GM23338 (cell line): Measurements from ENCODE around the gene CPNE4. TPM values are rescaled to one million over a fixed set of nuclear protein-coding genes. Genes with fewer than 3 reads are reported as not detected.

ENCODE experiments used
- ATAC-seq: fragments of 200-7000 bp; cut with Tn5 transposase; 3 replicates; pipeline ENCODE4 v1.9.1; 2020
- DNase-seq: peaks from one replicate; pipeline ENCODE4 v3.0.0-alpha.2; 2015; ENCODE audit warnings: low spot score
- H2AFZ ChIP-seq: fragments of 200-600 bp; sonication (generic); 2 replicates; pipeline ENCODE4 v1.8.0; 2016; ENCODE audit warnings: antibody characterized with exemption, mild to moderate bottlenecking, moderate library complexity
- H3F3A ChIP-seq: fragments of 200-600 bp; sonication (generic); replicated peaks from 2 replicates; pipeline ENCODE4 v1.8.0; 2017; ENCODE audit warnings: antibody characterized with exemption, mixed run types, low read depth
- H3K27ac ChIP-seq: fragments of 200-600 bp; sonication (generic); 2 replicates; pipeline ENCODE4 v1.6.1; 2016; ENCODE audit warnings: low read depth
- H3K27me3 ChIP-seq: fragments of 200-600 bp; sonication (generic); 2 replicates; pipeline ENCODE4 v1.8.0; 2016; ENCODE audit warnings: mild to moderate bottlenecking, mixed run types, moderate library complexity; ENCODE audit not compliant: insufficient read depth
- H3K36me3 ChIP-seq: fragments of 200-600 bp; sonication (generic); 2 replicates; pipeline ENCODE4 v1.8.0; 2016; ENCODE audit warnings: mild to moderate bottlenecking; ENCODE audit not compliant: insufficient read depth
- H3K4me1 ChIP-seq: fragments of 200-600 bp; sonication (generic); 2 replicates; pipeline ENCODE4 v1.8.0; 2016; ENCODE audit warnings: mild to moderate bottlenecking, moderate library complexity; ENCODE audit not compliant: insufficient read depth
- H3K4me2 ChIP-seq: fragments of 200-600 bp; sonication (generic); 2 replicates; pipeline ENCODE4 v1.7.1; 2017; ENCODE audit warnings: mixed run types
- H3K4me3 ChIP-seq: fragments of 200-600 bp; sonication (generic); 2 replicates; pipeline ENCODE4 v1.6.1; 2016; ENCODE audit warnings: mixed run types
- H3K79me2 ChIP-seq: fragments of 200-600 bp; sonication (generic); replicated peaks from 2 replicates; pipeline ENCODE4 v1.8.0; 2017; ENCODE audit warnings: mild to moderate bottlenecking; ENCODE audit not compliant: insufficient read depth
- H3K9me2 ChIP-seq: fragments of 200-600 bp; sonication (generic); 2 replicates; pipeline ENCODE4 v1.8.0; 2017; ENCODE audit not compliant: insufficient read depth
- H4K20me1 ChIP-seq: fragments of 200-600 bp; sonication (generic); replicated peaks from 2 replicates; pipeline ENCODE4 v1.8.0; 2017; ENCODE audit warnings: mild to moderate bottlenecking; ENCODE audit not compliant: insufficient read depth
- H3K27ac Mint-ChIP-seq: 2 replicates; pipeline ENCODE4 v1.8.0; 2020; ENCODE audit warnings: inconsistent platforms, mild to moderate bottlenecking, moderate library complexity, mixed read lengths
- H3K27me3 Mint-ChIP-seq: 3 replicates; pipeline ENCODE4 v1.8.0; 2022; ENCODE audit warnings: low read depth, mild to moderate bottlenecking, moderate library complexity, mixed read lengths, inconsistent platforms; ENCODE audit not compliant: insufficient read depth, poor library complexity
- H3K36me3 Mint-ChIP-seq: 3 replicates; pipeline ENCODE4 v1.8.0; 2021; ENCODE audit warnings: low read depth, mild to moderate bottlenecking, inconsistent platforms, moderate library complexity, mixed read lengths
- H3K4me1 Mint-ChIP-seq: 3 replicates; pipeline ENCODE4 v1.8.0; 2020; ENCODE audit warnings: mild to moderate bottlenecking, inconsistent platforms, mixed read lengths
- H3K4me3 Mint-ChIP-seq: 3 replicates; pipeline ENCODE4 v1.8.0; 2021; ENCODE audit warnings: moderate library complexity, mild to moderate bottlenecking, inconsistent platforms, mixed read lengths
- H3K9me3 Mint-ChIP-seq: 3 replicates; pipeline ENCODE4 v1.8.0; 2020; ENCODE audit warnings: moderate library complexity, mild to moderate bottlenecking, inconsistent platforms, mixed read lengths
- CTCF ChIP-seq, 2 experiments: fragments of 200-600 bp in 1 of 2; sonication (generic) in 1 of 2; conservative IDR thresholded peaks; 2 replicates each; pipeline versions ENCODE4 v1.5.1 to v1.6.1; 2016 to 2017; ENCODE audit warnings: antibody characterized with exemption in 2 of 2, low read depth in 2 of 2, mild to moderate bottlenecking in 2 of 2, moderate library complexity in 1 of 2
- JUNB ChIP-seq: IDR thresholded peaks from one replicate; pipeline ENCODE4 v1.6.1; 2016; ENCODE audit warnings: antibody characterized with exemption; ENCODE audit not compliant: unreplicated experiment
- NANOG ChIP-seq: IDR thresholded peaks from 2 replicates; pipeline ENCODE4 v1.6.1; 2016; ENCODE audit warnings: antibody characterized with exemption, borderline replicate concordance
- STAT1 ChIP-seq: IDR thresholded peaks from one replicate; pipeline ENCODE4 v1.6.1; 2016; ENCODE audit warnings: antibody characterized with exemption; ENCODE audit not compliant: unreplicated experiment
- ZNF114 ChIP-seq: fragments of 250-450 bp; sonication (Bioruptor Pico); IDR thresholded peaks from 2 replicates; pipeline ENCODE4 v1.5.0; 2020; ENCODE audit warnings: mild to moderate bottlenecking, moderate library complexity
- ZNF331 ChIP-seq: fragments of 250-450 bp; sonication (Bioruptor Pico); IDR thresholded peaks from 2 replicates; pipeline ENCODE4 v1.5.0; 2020; ENCODE audit warnings: low read depth, mild to moderate bottlenecking, moderate library complexity
- ZNF462 ChIP-seq: fragments of 250-450 bp; sonication (Bioruptor Pico); IDR thresholded peaks from 2 replicates; pipeline ENCODE4 v1.5.0; 2020; ENCODE audit warnings: mild to moderate bottlenecking, moderate library complexity
- polyA plus RNA-seq: library from polyadenylated mRNA; unstranded; fragments of >200 nt; fragmentation: Nextera tagmentation; extraction: Ambion mirVana; gene quantifications from 2 replicates; pipeline ENCODE4 v1.2.1, GENCODE V29; 2016
- total RNA-seq: library from RNA; depleted of rRNA; stranded (reverse); fragments of >200 nt; shearing (Covaris generic); gene quantifications from 2 replicates; pipeline ENCODE4 v1.2.3, GENCODE V29; 2014

The CPNE4 gene
- total and polyA plus RNA-seq, 2 experiments from 2014 or later = 2.0 to 6.5 TPM

GRCh38 chr3:131856171-131856570 lies 178.6 kb downstream of the CPNE4 start:
- DNase-seq (no peak), ATAC-seq (no peak)
- Histone ChIP-seq H3K4me3 (no peak overlapping the region), H3K4me2 (no peak overlapping the region), H3K36me3 (no peaks in the 10 kb centered on the region), H2AFZ (no peak overlapping the region), H3K79me2 (no peaks in the 10 kb centered on the region), H3K4me1 (no peaks in the 10 kb centered on the region), H4K20me1 (no peaks in the 10 kb centered on the region), H3F3A (no peaks in the 10 kb centered on the region), H3K27me3 (no peaks in the 10 kb centered on the region), H3K27ac (no peak overlapping the region), H3K9me2 (no peaks in the 10 kb centered on the region)
- Mint-ChIP-seq H3K9me3 (no peaks in the 10 kb centered on the region), H3K27ac (no peak overlapping the region), H3K4me3 (no peak overlapping the region), H3K27me3 (no peaks in the 10 kb centered on the region), H3K36me3 (no peaks in the 10 kb centered on the region), H3K4me1 (no peaks in the 10 kb centered on the region; the same call in 2 of the 3 replicates)
- TF ChIP-seq ZNF114 (CRISPR knock-in tag) (no peak), ZNF331 (CRISPR knock-in tag) (no peak), ZNF462 (CRISPR knock-in tag) (no peak), STAT1 (no peak)

GRCh38 chr3:131850223-131850622 lies 184.6 kb downstream of the CPNE4 start:
- no peaks in the 10 kb centered on the region for H3K9me3 Mint-ChIP-seq
- H3K36me3 Mint-ChIP-seq = no peaks in the 10 kb centered on the region
- no peaks in the 10 kb centered on the region for H3K36me3 ChIP-seq
- H3K4me2 ChIP-seq = no peak overlapping the region
- H3K27me3 ChIP-seq = no peaks in the 10 kb centered on the region
- H3K4me1 Mint-ChIP-seq = no peaks in the 10 kb centered on the region
- H3F3A ChIP-seq = no peaks in the 10 kb centered on the region
- no peak overlapping the region for H2AFZ ChIP-seq
- no peak overlapping the region for H3K4me3 ChIP-seq
- H3K4me1 ChIP-seq = no peaks in the 10 kb centered on the region
- H3K27ac ChIP-seq = no peak overlapping the region
- H3K9me2 ChIP-seq = no peaks in the 10 kb centered on the region
- no peaks in the 10 kb centered on the region for H3K79me2 ChIP-seq
- H3K27me3 Mint-ChIP-seq = no peaks in the 10 kb centered on the region
- H3K4me3 Mint-ChIP-seq = no peak overlapping the region
- H4K20me1 ChIP-seq = no peaks in the 10 kb centered on the region
- H3K27ac Mint-ChIP-seq = no peak overlapping the region
- ATAC-seq = no peak
- no peak for DNase-seq
- TF ChIP-seq JUNB (no peak), ZNF114 (CRISPR knock-in tag) (no peak), NANOG (no peak), CTCF (conservative IDR thresholded peaks at IDR 0.05; ENCODE audit: low read depth in 2 of 2) (no peak)
